ENCODE results near the gene GRM4.

Gene GRM4

DNA sequence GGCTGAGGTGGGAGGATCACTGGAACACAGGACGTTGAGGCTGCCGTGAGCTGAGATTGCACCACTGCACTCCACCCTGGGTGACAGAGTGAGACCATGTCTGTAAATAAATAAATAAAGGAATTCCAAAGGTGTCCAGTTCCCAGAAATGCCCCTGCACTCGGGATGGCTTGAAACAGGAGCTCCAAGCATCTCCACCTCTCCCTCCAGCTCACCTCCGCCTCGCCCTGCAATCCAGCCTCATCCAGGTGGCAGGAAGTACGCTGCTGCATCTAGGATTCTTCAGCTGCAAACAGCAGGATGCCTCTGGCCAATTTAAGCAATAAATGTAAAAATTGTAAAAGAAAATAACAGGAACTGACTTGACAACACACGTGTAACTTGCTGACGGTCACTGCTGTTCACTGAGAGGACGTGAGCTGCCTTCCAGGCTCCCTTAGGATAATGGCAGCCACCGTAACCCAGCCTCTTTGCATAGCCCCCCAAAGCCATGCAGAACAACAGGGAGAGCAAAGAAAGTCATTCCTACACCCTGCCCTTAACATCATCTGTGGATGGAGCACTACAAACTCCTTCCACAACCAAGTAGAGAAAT is 11.4 kb upstream of the GRM4 start:
- DNase-seq (ENCODE audit: low spot score) = no peak

DNA sequence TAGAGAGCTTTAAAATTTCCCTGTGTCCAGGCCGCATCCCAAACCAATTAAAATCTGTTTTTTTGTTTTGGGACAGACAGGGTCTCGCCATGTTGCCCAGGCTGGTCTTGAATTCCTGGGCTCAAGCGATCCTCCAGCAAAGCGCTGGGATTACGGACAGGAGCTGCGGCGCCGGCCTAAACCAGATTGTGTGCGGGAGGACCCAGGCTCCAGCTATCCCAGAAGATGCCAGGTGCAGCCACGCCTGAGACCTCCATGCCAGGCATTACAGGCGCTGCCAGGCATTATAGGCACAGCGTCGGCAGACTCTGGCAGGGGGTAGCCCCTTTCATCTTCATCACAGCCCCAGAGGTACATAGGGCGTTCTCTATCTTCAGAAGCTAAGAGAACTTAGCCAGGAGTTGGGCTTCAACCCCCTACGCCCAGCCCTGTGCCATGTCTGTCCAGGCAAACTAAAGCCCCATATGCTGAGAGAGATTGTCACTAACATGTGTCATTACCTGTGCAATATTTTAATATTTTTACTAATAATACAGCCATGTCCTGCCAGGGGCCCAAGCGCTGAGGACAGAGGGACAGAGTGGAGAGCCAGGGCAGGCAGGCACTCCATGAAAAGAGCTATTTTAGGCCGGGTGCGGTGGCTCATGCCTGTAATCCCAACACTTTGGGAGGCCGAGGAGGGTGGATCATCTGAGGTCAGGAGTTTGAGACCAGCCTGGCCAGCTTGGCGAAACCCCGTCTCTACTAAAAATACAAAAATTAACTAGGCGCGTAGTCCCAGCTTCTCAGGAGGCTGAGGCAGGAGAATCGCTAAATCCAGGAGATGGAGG is 9.8 kb upstream of the GRM4 start:
- DNase-seq (ENCODE audit: low spot score) = no peak

DNA sequence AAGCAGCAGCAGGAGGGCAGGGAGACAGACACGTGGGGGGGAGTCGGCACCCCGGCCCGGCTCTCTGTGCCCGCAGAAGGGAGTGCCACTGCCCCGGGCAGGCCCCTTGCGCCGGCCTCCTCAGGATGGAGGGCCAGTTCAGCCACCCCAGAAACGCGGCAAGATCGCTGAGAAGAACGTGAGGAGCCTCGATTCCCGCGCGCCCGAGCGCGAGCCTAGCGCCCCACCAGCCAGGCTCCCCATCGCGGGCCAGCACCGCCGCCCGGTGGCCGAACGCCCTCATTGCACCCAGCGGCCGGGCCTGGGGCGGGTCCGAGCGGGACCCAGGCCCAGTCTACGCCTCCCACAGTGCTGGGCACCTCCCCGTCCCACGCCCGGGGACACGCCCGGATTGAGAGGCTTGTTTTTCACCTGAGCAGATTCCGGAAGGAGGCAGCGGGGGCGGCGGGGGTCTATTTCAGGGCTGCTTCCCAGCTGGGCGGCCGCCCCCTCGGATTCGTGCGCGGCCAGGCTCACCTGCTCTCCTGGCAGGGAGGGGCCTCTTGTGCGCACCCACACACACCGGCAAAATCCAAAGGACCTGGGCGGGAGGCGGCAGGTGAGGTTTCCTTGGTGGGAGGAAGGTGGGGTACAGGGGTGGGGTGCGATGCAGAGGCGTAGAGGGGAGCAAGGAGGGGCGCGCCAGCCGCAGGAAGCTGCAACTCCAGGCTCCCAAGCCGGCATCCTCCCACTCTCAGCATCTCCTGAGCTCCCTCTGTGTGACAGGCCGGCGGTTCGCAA is 9.0 kb upstream of the GRM4 start:
- DNase-seq (ENCODE audit: low spot score) = peak; percentile 90

DNA sequence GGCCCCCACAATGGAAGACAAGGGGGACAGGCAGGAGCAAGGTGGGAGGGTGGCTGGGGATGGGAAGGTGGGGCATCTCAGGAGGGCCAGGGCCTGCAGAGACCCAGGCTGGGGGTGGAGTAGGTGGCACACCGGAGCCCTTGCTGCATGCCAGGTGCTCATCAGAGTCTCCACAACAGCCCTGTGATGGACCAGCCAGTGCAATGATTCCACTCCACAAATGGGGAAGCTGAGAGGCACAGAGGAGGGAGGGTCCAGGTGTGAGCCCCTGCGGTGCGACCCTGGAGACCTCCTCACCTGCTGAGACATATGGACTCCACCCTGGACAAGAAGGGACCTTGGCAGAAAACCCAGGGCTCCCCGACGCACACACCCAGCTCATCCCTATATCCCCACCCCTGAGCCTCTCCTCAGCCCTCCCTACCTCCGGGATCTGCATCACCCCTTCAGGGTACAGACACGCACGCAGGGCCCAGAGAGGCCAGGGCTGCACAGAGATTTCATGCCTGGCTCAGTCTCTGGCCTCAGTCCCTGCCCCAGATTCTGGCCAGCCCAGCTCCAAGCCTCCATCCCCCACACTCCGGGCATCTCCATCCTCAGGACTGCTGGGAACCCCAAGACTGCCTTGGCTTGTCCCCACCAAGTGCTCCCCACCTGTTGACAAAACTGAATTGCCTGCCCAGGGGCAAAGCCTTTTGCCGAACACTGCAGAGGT is 7.1 kb upstream of the GRM4 start:
- DNase-seq (ENCODE audit: low spot score) = no peak

DNA sequence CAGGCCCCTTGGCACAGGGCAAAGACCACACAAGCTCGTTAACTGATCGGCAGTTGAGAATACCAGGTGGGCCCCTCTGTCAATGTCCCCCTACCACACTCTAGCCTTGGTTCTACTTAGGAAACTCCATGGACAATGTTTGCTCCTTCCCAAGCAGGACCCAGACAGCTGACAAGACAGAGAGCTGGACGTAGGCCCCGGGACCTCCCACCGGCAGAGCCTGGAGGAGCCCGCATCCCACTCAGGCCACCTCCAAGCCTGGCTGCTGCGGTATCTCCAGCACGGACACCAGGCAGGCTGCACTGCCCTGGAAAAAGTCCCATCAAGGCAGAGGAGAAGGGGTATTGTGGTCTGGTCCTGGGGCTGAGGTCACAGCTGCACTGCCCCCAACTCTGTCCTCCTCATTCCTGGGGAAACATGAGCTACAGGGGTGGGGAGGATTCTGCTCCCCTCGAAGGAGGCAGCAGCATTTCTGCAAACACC is 6.2 kb upstream of the GRM4 start:
- DNase-seq (ENCODE audit: low spot score) = no peak

DNA sequence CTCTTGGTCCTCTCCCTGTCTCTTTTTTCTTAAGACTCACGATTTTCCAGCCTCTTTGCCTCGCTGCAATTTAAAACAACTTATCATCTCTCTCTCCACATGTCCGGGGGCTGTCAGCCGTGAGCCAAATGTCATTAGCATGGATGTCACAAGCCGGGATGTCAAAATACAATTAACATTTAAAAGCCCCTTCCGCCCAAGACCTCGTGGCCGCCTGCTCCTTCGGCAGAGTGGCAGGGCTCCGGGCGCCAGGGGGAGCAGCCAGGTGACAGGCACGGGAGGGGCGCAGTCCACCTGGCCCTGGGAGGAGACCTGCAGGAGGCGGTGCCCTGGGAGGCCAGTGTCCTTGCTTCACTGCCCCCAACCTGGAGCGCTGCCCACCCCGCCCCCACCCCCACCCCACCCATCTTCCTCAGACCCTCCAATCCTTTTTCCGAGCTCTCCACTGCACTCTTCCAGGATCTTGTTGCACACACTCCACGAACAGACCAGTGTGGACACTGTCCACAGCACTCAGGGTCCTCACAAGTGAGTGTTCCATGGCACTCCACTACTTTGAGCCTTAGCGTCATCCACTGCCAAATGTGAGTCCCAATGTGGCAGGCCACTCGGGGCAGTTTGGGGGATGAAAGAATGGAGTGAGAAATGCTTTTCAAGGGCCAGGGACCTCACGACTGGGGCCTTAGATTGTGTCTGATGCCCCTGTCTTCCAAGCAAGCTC is 5.6 kb upstream of the GRM4 start:
- no peak for DNase-seq (ENCODE audit: low spot score)

DNA sequence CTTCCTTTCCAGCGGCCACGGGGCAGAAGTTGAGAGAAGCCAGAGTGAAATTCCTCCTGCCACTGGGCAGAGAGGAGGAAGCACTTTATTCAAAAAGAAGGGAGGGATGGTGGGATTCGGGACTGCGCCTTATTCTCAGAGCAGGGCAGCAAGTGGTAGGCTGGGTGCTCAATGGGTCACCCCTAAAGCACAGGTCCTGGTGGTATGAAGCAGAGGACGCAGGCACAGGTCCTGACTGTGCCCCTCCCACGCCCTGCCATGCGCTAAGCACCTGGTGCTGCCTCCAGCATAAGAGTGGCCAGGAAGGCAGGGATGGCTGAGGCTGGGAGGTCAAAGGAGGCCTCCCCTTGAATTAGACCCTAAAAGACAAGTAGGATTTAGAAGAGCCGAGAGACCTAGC is 4.9 kb upstream of the GRM4 start:
- no peak for DNase-seq (ENCODE audit: low spot score)

DNA sequence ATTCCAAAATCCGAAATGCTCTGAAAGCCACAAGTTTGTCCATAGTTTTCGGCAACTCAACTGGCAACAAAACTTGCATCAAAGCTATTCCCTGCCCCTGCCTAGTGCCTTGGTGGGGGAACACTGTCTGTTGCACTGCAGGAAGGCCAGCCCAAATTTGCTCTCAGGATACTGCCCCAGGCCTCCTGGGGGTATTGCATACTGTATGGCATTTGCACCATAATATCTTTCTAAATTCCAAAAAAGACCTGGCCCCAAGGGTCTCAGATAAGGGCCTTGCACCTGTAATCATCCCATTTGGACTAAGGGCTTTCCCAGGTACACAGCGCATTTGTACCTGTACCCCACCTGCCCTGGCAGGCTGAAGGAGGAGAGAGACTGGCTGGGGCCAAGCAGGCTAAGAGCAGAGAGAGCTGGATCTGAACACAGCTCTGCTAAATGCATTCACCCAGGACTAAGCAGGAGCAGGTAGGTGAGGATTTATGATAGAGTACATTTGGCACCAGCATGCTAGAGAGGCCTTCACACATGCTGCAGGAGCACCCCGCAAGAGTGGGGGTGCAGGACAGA is 4.0 kb upstream of the GRM4 start:
- DNase-seq (ENCODE audit: low spot score) = no peak

DNA sequence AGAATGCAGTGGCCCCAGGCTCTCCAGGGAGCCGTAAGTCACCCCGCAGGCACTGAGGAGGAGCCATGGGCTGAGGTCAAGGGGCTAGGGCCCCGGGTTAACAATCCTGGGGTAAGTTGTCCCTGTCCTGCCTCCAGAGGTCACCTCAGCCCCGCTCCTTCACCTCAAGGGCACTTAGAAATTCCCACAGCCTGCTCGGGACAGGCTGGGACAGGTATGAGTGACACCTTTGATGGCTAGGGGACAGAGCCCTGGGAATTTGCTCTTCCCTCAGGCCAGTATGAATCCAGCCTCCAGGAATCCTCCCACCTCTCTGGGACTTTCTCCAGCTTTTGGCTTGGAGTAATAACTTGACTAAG is 3.5 kb upstream of the GRM4 start:
- DNase-seq (ENCODE audit: low spot score) = no peak

DNA sequence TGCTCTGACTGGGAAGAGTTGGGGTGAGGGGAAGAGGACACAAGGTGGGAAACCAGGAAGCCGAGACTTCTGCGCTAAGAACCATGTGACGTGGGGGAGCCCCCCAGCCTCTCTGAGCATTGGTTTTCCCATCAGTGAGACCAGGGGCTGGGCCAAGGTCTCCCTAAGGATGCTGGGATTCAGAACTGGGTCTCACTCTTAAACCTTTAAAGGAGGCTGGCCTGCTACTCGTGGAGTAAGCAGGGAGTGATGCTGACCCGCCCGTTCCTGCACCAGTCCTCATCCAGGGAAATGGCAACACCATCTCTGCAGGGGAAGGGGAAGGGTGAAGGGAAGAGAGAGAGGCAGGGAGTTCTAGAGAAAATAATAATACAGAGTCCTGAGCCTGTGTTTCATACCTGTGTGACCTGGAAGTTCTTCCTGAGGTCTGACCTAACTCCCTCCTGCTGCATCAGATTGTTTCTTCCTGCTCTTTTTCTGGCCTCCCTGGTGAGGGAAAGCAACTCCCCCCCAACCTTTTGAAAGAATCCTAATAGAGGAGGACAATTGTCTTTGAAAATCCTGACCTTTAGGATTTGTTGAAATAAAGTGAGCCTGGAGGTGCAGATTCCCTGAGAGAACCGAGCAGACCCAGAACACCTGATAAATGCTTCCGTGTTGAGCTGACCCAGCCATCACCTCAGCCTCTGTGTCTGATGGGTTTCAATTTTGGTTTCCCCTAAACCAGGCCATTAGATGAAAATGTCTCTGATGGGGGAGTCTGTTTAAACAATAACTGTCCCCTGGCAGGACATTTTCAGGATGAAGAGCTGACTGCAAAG is 3.0 kb upstream of the GRM4 start:
- no peak for DNase-seq (ENCODE audit: low spot score)

DNA sequence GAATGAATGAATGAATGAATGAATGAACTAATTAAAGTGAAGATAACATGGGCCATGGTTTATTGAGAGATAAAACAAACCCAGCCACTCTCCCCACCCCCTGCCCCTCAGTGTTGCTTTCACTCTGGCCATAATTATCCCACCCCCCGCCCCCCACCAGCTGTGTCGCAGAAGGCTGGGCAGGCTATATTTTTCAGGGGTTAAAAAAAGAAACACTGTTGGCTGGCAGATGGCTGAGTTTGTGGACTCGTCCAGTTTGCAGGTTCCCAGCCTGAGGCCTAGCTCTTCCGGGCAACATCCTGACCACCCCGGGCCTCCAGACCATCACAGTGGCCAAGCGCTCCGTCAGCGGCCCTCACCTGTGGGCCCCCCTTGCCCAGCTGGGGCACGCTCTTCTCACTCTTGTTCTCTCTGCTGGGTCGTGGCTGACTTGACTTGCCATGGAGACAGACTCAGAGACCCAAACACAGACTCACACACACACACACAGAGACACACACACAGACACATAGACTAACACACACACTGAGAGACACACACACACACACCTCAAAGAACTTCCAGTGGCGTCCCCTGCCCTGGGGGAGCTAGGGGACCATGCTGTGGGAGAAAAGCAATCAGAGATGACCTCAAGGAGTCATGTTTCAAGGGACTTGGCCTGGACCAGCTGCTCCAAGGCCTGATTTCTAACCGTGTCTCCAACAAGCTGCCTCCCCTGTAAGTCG is 2.2 kb upstream of the GRM4 start:
- no peak for DNase-seq (ENCODE audit: low spot score)

DNA sequence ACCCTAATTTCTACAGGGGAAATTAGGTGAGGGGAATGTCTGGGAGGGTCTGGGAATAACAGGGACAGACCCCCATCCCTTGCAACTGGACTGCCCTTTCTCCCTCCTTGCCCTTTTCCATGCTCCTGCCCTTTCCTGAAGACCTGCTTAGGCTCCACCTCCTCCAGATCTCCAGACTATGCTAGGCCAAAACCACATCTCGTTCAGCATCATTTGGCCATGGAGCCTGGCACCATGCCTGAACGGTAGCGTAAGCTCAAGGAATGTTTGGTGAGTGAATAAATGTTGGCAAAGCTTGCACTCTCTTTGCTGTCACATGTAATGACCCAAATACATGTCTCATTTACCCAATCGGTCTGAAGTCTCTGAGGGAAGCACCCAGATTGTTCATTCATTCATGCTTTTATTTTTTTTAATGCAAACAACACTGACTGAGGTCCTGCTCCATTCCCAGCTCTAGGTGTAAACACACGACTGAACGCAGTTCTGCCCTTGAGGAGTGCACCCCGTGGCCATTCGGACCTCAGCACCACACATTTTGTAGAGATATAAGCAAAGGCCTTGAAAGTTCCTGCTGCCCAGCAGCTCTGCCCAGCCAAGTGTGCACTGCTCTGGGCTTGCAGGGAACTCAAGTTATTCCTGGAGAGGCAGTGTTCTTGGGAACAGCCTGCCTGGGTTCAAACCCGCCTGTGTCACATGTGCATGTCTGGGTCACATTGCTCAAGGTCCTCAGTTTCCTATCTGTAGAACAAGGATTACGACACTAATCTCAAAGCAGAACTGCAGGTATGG is 1.1 kb upstream of the GRM4 start:
- no peak for DNase-seq (ENCODE audit: low spot score)

DNA sequence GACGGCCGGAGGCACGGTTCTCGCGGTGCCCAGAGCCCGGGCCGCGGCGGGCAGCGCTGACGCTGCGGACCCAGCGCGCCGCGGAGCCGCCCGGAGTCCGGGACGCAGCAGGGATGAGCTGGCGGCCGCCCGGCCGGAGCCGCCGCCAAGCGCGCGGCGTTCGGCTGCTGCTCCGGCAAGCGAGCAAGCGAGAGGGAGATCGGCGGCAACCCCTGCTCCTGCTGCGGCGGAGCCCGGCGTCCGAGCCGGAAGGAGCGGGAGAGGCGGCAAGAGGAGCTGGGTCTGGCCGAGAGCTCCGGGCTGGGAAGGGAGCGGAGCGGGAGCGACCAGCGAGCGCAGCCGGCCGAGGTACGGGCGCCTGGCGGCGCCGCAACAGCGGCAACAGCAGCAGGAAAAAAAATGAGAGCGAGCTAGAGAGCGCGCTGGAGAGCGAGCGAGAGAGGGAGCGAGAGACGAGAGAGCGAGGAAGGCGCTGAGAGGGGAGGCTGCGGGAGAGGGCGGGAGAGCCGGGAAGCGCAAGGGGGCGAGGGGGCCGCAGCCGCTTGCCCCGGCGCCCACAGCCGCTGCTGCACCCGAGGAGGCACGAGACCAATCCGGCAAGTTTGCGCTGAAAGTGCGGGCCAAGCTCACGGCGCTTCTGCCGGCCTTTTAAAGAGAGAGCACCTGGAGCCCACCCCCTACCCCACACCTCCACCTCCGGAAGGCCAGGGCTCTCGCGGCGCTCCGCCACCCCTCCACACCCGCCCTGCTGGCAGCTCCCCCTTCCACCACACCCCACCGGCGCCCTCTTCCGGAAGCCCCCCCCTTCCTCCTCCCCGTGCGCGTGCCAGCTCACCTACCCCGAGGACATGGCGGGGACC is 496 bp downstream of the GRM4 start:
- DNase-seq (ENCODE audit: low spot score) = peak; percentile 57

DNA sequence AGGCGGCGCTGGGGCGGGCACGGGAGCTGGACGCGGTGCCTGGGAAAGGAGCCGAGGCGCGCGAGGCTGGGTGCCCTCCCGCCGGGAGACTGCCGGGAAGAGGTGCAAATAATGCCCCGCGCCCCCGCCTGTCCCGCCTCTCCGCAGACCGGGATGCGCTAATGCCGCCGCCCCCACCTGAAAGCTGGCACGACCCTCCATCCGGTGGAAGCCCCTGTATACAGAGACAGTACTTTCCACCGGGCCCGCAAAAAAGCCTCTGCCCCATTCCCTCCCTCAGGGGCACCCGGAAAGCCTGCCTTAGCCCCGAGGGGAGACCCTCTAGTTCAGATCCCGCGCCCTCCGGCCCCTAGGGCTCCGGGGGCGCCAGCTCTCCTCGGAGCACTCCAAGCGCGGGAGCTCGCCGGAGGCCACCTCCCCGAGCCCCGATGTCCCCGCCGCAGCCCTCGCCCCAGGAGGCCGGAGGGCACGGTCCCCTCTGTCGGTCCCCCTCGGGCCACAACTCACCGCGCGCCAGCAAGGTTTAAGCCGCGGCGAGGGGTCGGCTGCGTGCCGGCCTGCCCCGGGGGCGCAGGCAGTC is 1.2 kb downstream of the GRM4 start:
- no peak for DNase-seq (ENCODE audit: low spot score)

DNA sequence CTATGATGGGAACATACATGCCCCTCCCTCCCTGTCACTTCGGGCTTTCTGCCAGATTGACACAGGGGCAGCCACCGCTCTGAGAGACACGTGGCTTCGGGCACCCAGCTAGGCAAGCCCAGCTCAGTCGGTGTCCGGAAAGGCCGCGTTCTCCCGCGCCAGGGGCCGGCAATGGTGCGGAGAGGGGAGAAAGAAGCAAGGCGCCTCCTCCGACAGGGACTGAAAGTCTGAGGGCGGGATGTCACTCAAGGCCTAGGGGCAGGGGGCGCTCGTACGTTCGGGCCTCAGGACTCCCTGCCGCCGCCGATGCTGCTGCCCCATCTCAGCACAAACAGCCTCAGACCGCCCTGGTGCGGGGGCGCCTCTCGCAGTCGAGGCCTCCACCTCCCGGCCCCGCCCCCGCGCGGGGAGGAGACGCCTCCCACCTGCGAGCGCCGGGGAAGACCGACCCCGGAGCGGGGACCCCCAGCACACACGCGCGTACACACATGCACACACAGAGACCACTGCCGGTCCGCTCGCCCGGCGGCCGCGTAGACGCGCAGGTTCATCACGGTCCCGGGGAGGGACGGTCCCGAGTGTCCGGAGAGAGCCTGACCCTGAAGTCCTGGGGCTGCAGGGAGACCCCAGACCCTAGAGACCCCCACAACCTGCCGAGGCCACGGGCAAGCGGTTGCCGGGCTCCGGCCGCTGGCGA is 1.9 kb downstream of the GRM4 start:
- DNase-seq (ENCODE audit: low spot score) = no peak

DNA sequence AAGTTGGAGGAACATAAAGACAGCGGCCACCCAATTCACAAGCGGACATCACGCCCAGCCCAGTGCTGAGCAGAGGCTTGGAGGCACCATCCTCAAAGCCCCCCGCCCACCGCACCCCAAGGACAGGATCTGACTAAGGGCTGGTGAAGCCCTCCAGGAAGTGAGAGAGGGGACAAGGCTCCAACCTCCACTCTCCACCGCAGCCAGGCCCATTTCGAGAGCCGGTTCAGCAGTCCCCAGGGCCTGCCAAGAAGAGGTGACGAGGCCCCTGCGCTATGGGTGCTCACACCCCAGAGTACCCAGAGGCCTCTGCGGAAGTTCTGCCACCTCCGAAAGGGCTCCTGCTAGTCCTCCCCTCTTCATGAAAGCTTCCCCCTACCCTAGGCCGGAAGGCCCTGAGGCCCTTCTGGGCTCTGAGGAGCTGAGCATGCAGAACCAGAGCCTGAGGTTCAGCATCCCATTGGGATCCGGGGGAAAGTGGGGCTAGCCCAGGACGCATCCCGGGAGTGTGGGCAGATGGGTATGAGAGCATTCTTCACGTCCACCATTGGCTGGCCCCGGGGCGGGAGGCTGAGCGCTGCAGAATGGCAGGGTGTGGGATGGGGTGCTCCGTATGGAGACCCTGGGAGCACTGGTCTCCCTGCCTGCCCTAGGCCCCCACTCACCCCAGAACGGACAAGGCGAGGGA is 2.5 kb downstream of the GRM4 start:
- no peak for DNase-seq (ENCODE audit: low spot score)

All from hepatic stellate cell (primary cell).